HepG2 (cell line): ENCODE results near the gene G6PC3. TPM values are rescaled to one million over a fixed set of nuclear protein-coding genes. Genes with fewer than 3 reads are reported as not detected.
A peak's percentile ranks its signal among the peaks of the same experiment; 100 is the strongest.

ENCODE experiments used
- ATF2 ChIP-seq: sonication (generic); formaldehyde crosslinking; IDR thresholded peaks from 2 replicates; pipeline ENCODE4 v1.4.0; 2020; ENCODE audit warnings: missing genetic modification reagents
- CREB1 ChIP-seq, 2 experiments: fragments of 450-650 bp in 1 of 2; IDR thresholded peaks; 2 replicates each; pipeline ENCODE4 v1.6.1; 2016 to 2017; ENCODE audit warnings: control low read depth in 1 of 2, mild to moderate bottlenecking in 1 of 2, missing compliant biosample characterization in 1 of 2, missing genetic modification characterization in 1 of 2
- CREBL2 ChIP-seq: sonication (generic); formaldehyde crosslinking; IDR thresholded peaks from 2 replicates; pipeline ENCODE4 v1.8.1; 2023; ENCODE audit warnings: missing genetic modification reagents, mild to moderate bottlenecking, borderline replicate concordance
- HNF4A ChIP-seq: sonication (generic); formaldehyde crosslinking; IDR thresholded peaks from 2 replicates; pipeline ENCODE4 v1.4.0; 2020; ENCODE audit warnings: missing genetic modification reagents
- HOXA5 ChIP-seq: sonication (generic); formaldehyde crosslinking; IDR thresholded peaks from 2 replicates; pipeline ENCODE4 v1.4.0; 2020; ENCODE audit warnings: missing genetic modification reagents
- KLF12 ChIP-seq: sonication (generic); formaldehyde crosslinking; IDR thresholded peaks from 2 replicates; pipeline ENCODE4 v1.4.0; 2020; ENCODE audit warnings: missing genetic modification reagents, borderline replicate concordance
- MAFK ChIP-seq, 2 experiments: IDR thresholded peaks in 1 of 2; conservative IDR thresholded peaks in 1 of 2; 2 replicates each; pipeline ENCODE4 v1.6.1; 2011; ENCODE audit warnings: improper control_type of control experiment in 2 of 2, low read length in 2 of 2
- POGZ ChIP-seq: sonication (generic); formaldehyde crosslinking; IDR thresholded peaks from 2 replicates; pipeline ENCODE4 v1.4.0; 2020; ENCODE audit warnings: mild to moderate bottlenecking, missing genetic modification reagents
- SCMH1 ChIP-seq: sonication (generic); formaldehyde crosslinking; IDR thresholded peaks from 2 replicates; pipeline ENCODE4 v1.9.0; 2021; ENCODE audit warnings: missing genetic modification reagents, mild to moderate bottlenecking, borderline replicate concordance
- SKI ChIP-seq: fragments of 450-650 bp; IDR thresholded peaks from one replicate; pipeline ENCODE4 v1.6.1; 2018; ENCODE audit warnings: mild to moderate bottlenecking; ENCODE audit not compliant: partially characterized antibody
- ZMYM2 ChIP-seq: sonication (generic); formaldehyde crosslinking; IDR thresholded peaks from 2 replicates; pipeline ENCODE4 v1.8.0; 2022; ENCODE audit warnings: mild to moderate bottlenecking, missing genetic modification reagents
- ZNF263 ChIP-seq: sonication (generic); formaldehyde crosslinking; IDR thresholded peaks from 2 replicates; pipeline ENCODE4 v1.4.0; 2020; ENCODE audit warnings: missing genetic modification reagents
- ZNF772 ChIP-seq: sonication (generic); formaldehyde crosslinking; IDR thresholded peaks from 2 replicates; pipeline ENCODE4 v1.5.0; 2020; ENCODE audit warnings: mild to moderate bottlenecking, missing genetic modification reagents
- polyA plus RNA-seq, 8 experiments: library from polyadenylated mRNA; depleted of rRNA in 3 of 8; stranded (reverse) in 7 of 8; unstranded in 1 of 8; fragments of >200 nt; fragmentation: Illumina TruSeq in 4 of 8; extraction: Trizol in 4 of 8; gene quantifications; 2 replicates each; pipeline versions ENCODE4 v1.2.1 to v1.2.3, GENCODE V29; 2011 to 2016; ENCODE audit warnings: low read depth in 4 of 8, missing spikeins in 1 of 8, mixed read lengths in 1 of 8; ENCODE audit not compliant: insufficient read depth in 1 of 8
- total RNA-seq, 5 experiments: library from RNA; depleted of rRNA; stranded (reverse); fragments of >200 nt; fragmentation: Illumina TruSeq; extraction: Trizol; gene quantifications; 2 replicates each; pipeline ENCODE4 v1.2.3, GENCODE V29; 2016; ENCODE audit warnings: low read depth in 1 of 5
- TF ChIP-seq, protein P1 (sequence below): sonication (generic); formaldehyde crosslinking; IDR thresholded peaks from 2 replicates; pipeline ENCODE4 v1.4.0; 2020; ENCODE audit warnings: mild to moderate bottlenecking, missing genetic modification reagents
- TF ChIP-seq, protein P2 (sequence below): sonication (generic); formaldehyde crosslinking; IDR thresholded peaks from 2 replicates; pipeline ENCODE4 v1.4.0; 2020; ENCODE audit warnings: mild to moderate bottlenecking, missing genetic modification reagents
- TF ChIP-seq, protein P3 (sequence below): sonication (generic); formaldehyde crosslinking; IDR thresholded peaks from 2 replicates; pipeline ENCODE4 v1.4.0; 2020; ENCODE audit warnings: missing genetic modification reagents

G6PC3 gene
- total and polyA plus RNA-seq, 2 of the 13 experiments (the other 11 are each of a cell fraction or from before 2014, with no cell fraction given) = 38.5 to 75.8 TPM

- TF ChIP-seq, protein P1, sequence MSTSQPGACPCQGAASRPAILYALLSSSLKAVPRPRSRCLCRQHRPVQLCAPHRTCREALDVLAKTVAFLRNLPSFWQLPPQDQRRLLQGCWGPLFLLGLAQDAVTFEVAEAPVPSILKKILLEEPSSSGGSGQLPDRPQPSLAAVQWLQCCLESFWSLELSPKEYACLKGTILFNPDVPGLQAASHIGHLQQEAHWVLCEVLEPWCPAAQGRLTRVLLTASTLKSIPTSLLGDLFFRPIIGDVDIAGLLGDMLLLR (CRISPR knock-in tag) = no peak
- TF ChIP-seq HOXA5 (CRISPR knock-in tag) = 0 out of 2 replicates have a peak, but pooled peaks have one; percentile 43
- peak; percentile 64 for TF ChIP-seq SKI
- TF ChIP-seq MAFK (conservative IDR thresholded peaks at IDR 0.05 in 1 of 2, IDR thresholded peaks at IDR 0.05 in 1 of 2; ENCODE audit: low read length in 2 of 2) = no peak
- TF ChIP-seq, protein P2, sequence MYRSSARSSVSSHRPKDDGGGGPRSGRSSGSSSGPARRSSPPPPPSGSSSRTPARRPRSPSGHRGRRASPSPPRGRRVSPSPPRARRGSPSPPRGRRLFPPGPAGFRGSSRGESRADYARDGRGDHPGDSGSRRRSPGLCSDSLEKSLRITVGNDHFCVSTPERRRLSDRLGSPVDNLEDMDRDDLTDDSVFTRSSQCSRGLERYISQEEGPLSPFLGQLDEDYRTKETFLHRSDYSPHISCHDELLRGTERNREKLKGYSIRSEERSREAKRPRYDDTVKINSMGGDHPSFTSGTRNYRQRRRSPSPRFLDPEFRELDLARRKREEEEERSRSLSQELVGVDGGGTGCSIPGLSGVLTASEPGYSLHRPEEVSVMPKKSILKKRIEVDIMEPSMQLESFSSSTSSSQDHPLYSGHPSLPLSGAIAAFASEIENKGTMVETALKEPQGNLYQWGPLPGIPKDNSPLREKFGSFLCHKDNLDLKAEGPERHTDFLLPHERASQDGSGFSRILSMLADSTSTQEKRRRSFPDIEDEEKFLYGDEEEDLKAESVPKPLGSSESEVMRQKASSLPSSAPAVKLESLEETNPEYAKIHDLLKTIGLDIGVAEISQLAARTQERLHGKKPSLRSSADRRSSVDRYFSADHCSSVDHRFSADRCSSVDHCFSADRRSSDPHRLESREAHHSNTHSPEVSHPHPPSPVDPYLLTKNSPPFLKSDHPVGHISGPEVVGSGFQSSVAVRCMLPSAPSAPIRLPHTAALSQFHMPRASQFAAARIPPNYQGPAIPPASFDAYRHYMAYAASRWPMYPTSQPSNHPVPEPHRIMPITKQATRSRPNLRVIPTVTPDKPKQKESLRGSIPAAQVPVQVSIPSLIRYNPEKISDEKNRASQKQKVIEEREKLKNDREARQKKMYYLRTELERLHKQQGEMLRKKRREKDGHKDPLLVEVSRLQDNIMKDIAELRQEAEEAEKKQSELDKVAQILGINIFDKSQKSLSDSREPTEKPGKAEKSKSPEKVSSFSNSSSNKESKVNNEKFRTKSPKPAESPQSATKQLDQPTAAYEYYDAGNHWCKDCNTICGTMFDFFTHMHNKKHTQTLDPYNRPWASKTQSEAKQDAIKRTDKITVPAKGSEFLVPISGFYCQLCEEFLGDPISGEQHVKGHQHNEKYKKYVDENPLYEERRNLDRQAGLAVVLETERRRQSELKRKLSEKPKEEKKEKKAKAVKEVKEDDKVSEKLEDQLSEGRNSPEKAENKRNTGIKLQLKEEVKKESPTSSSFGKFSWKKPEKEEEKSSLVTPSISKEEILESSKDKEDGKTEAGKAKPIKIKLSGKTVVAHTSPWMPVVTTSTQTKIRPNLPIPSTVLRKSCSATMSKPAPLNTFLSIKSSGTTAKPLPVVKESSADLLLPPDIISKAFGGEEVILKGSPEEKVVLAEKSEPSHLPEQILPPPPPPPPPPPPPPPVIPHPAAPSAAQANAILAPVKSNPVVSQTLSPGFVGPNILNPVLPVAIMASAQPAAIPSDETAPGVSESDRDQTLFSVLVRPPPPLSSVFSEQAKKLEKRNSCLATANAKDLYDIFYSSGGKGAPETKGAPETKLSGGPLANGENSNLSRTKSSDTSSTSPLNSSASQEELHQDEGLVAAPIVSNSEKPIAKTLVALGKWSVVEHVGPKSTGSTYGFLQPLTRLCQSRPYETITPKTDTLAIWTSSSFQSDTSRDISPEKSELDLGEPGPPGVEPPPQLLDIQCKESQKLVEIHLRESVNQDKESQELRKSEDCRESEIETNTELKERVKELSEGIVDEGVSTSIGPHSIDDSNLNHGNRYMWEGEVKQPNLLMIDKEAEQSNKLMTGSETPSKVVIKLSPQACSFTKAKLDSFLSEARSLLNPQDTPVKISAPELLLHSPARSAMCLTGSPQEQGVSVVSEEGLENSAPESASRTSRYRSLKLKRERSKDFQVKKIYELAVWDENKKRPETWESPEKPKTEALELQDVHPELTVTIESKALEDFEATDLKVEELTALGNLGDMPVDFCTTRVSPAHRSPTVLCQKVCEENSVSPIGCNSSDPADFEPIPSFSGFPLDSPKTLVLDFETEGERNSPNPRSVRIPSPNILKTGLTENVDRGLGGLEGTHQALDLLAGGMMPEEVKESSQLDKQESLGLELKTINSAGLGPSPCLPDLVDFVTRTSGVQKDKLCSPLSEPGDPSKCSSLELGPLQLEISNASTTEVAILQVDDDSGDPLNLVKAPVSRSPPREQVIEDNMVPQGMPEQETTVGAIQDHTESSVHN (CRISPR knock-in tag) = peak; percentile 84; the same call in 1 of the 2 replicates
- no peak for TF ChIP-seq SCMH1 (CRISPR knock-in tag)
- no peak; the same call in 1 of the 2 replicates for TF ChIP-seq KLF12 (CRISPR knock-in tag)
- peak; percentile 54 for TF ChIP-seq HNF4A (CRISPR knock-in tag)
- peak; percentile 89; the same call in 1 of the 2 replicates for TF ChIP-seq ZNF772 (CRISPR knock-in tag)
- 0 out of 2 replicates have a peak, but pooled peaks have one; percentile 55 for TF ChIP-seq CREBL2 (CRISPR knock-in tag)
- peak; percentile 29 for TF ChIP-seq POGZ (CRISPR knock-in tag)
- TF ChIP-seq ZNF263 (CRISPR knock-in tag) = peak; percentile 61; the same call in 1 of the 2 replicates
- TF ChIP-seq CREB1 (IDR thresholded peaks at IDR 0.05) = peak; percentile 76
- no peak; the same call in 1 of the 2 replicates for TF ChIP-seq CREB1 (CRISPR knock-in tag; IDR thresholded peaks at IDR 0.05)
- TF ChIP-seq ZMYM2 = no peak
- peak; percentile 61 for TF ChIP-seq ATF2 (CRISPR knock-in tag)
- TF ChIP-seq, protein P3, sequence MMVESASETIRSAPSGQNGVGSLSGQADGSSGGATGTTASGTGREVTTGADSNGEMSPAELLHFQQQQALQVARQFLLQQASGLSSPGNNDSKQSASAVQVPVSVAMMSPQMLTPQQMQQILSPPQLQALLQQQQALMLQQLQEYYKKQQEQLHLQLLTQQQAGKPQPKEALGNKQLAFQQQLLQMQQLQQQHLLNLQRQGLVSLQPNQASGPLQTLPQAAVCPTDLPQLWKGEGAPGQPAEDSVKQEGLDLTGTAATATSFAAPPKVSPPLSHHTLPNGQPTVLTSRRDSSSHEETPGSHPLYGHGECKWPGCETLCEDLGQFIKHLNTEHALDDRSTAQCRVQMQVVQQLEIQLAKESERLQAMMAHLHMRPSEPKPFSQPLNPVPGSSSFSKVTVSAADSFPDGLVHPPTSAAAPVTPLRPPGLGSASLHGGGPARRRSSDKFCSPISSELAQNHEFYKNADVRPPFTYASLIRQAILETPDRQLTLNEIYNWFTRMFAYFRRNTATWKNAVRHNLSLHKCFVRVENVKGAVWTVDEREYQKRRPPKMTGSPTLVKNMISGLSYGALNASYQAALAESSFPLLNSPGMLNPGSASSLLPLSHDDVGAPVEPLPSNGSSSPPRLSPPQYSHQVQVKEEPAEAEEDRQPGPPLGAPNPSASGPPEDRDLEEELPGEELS = peak; percentile 58; the same call in 1 of the 2 replicates
Observed at GRCh38 chr17:44123356-44124117, 53.0 kb downstream of the G6PC3 start, which contains the start of gene HDAC5 (continued).
